ENCODE data around the gene EFEMP2. TPM values are rescaled to one million over a fixed set of nuclear protein-coding genes. Genes with fewer than 3 reads are reported as not detected.

The EFEMP2 gene
- total RNA-seq, 2 experiments from 2014 or later = 15.3 to 20.0 TPM

DNA sequence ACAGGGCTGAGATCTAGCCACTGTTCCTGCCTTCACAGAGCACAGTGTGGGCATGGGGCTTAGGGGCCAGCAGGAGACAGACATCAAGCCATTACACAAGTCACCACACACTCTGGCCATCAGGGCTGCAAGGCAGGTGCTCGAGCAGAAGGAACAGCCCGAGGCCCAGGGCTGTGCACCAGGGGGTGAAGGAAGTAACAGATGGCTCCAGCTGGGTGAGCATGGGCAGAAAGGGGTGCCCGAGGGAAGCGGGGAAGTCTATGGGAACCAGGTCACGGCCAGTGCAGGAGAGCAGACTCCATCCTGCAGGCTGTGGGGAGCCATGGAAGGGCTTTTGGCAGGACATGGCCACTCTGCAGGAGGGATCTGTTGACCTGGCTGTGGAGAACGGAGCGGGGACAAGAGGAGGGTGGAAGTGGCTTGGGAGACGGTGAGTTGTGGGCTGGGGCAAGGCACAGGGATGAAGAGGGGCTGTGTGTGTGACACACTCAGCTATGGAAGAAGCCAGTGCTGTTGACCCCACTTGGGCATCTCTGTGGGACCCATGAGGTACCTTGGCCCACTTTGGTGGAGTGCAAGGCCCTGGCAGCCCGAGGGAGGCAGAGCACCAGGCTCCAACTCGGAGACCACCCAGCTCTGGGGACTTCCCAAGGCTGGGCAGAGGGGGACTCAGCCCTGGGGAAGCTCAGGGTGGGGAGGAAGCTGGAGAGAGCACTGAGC lies 42.7 kb upstream of the EFEMP2 start:
- Mint-ChIP-seq H3K4me1 (peaks cover 21% of the 10 kb centered on the region), H3K27me3 (peaks cover 2% of the 10 kb centered on the region), H3K9me3 (no peaks in the 10 kb centered on the region), H3K4me3 (no peak overlapping the region), H3K27ac (peak overlapping the region; percentile 33), H3K36me3 (peaks cover 12% of the 10 kb centered on the region)
- POLR2A ChIA-PET = interaction anchor here (0.8 to 1.3 kb wide), 3 partner anchors 13 to 25 kb away, joined by 3 read pairs; partner anchors contain the start of gene CCDC85B
- DNase-seq (no peak), ATAC-seq (ENCODE audit: low read depth) (no peak)

DNA sequence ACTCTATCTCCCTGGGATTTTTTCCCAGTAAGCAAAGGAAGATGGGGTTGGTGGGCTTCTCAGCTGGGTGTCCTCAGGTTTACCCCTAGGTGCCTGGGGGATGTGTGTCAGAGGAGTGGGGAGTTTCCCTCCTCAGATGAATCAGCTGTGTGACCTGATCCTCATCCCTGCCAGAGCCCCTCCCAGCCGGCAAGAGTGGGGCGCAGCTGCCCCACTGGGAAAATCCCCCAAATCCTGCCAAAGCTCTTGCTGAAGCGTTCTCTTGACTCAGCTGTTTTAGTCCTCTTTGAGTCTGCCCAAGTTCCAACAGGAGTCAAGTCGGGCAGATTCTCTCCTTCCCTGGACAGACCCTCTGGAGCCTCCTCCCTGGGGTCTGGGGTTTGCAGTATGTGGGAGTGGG lies 40.2 kb upstream of the EFEMP2 start:
- Mint-ChIP-seq H3K4me1 (peaks cover 28% of the 10 kb centered on the region), H3K27me3 (peaks cover 2% of the 10 kb centered on the region), H3K36me3 (peaks cover 8% of the 10 kb centered on the region), H3K27ac (no peak overlapping the region), H3K9me3 (no peaks in the 10 kb centered on the region), H3K4me3 (no peak overlapping the region)
- DNase-seq = no peak
- POLR2A ChIA-PET = interaction anchor here (2.4 kb wide), 1 partner anchor 22 kb away, joined by 10 read pairs; the partner anchor contains the start of gene CCDC85B
- ATAC-seq (ENCODE audit: low read depth) = no peak

DNA sequence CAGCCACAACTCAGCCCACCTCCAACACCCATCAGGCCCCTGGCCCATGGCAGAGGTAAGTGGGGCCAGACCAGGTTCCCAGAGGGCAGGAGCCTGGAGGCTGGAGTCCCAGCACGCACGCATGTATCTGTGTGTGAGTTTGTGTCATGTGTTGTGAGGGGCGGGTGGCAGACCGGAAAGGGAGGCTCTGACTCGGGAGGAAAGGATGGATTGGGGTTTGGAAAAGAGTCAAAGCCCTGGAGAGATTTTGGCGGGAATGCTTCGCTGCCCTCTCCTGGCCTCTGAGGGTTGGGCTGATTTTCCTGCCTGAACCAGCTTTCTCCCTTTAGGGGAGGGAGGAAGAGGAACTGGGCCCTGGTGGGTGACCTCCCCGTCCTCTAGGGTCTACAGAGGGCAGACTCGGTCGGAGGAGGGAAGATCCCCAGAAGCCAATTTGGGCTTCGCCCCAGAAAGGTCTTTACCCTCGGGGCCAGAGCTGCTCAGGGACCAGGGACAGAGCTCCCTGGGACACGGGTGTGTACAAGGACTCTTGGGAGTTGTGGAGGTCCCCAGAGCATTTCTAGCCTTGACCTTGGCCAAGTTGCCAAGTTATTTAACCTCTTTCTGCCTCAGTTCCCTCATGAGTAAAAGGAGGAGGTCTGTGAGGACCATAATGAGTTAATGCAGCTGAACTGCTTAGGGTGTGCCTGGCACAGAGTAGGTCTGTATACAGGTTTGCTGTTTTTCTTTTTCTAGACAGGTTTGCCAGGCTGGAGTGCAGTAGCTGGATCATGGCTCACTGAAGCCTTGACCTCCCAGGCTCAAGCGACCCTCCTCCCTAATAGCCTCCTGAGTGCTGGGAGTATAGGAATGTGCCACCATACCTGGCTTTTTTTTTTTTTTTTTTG lies 39.3 kb upstream of the EFEMP2 start:
- Mint-ChIP-seq H3K27ac (peak overlapping the region; percentile 0), H3K4me3 (peak overlapping the region; percentile 16)
- POLR2A ChIA-PET = interaction anchor here (0.8 to 2.4 kb wide), 7 partner anchors 16 to 200 kb away, joined by 3 to 10 read pairs (median 3); partner anchors contain the start of gene CCDC85B

DNA sequence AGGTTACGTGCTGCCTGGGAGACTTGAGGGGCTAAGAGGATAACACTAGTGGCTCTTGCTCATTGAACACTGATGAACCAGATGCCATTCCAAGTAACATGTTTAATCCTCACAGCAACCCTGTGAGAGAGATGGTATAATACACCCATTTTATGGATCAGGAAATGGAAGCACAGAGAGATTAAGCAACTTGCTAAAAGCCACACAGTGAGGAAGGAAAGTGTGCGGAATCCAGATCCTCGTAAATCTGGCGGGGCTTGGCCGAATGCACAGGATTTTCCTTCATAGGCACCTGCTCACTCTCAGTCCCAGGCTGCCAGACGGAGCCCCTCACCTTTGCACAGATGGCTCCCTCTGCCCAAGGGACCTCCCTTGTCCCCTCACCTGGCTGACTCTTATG lies 35.3 kb upstream of the EFEMP2 start:
- Mint-ChIP-seq H3K9me3 (no peaks in the 10 kb centered on the region), H3K4me3 (no peak overlapping the region), H3K36me3 (no peaks in the 10 kb centered on the region), H3K4me1 (peaks cover 13% of the 10 kb centered on the region), H3K27ac (no peak overlapping the region), H3K27me3 (peaks cover 8% of the 10 kb centered on the region)
- ATAC-seq (ENCODE audit: low read depth) = no peak
- no peak for DNase-seq
- POLR2A ChIA-PET = interaction anchor here (1.7 kb wide), 1 partner anchor 10 kb away, joined by 6 read pairs; no protein-coding TSS in a partner anchor

More for the DNA sequence above, 39.3 kb upstream of the EFEMP2 start:
- peaks cover 4% of the 10 kb centered on the region for H3K36me3 Mint-ChIP-seq
- no peaks in the 10 kb centered on the region for H3K9me3 Mint-ChIP-seq
- DNase-seq (no peak), ATAC-seq (ENCODE audit: low read depth) (no peak)
- H3K4me1 Mint-ChIP-seq = peaks cover 24% of the 10 kb centered on the region
- peaks cover 2% of the 10 kb centered on the region for H3K27me3 Mint-ChIP-seq

DNA sequence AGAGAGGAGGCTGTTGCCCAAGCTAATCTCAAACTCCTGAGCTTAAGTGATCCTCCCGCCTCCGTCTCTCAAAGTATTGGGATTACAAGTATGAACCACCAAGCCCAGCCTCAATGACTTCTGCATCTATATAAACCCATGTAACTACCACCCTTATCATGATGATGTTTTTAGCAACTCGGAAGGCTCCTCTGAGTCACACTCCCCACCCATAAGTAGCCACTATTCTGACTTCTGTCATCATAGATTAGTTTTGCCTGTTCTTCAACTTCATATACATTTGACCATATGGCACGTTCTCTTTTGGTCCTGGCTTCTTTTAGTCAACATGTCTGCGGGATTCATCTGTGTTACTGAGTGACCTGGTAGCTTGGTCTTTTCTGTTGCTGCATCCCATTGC lies 34.0 kb upstream of the EFEMP2 start:
- ATAC-seq (ENCODE audit: low read depth) (no peak), DNase-seq (no peak)
- Mint-ChIP-seq H3K4me3 (no peak overlapping the region), H3K27me3 (peaks cover 13% of the 10 kb centered on the region), H3K9me3 (no peaks in the 10 kb centered on the region), H3K36me3 (no peaks in the 10 kb centered on the region), H3K27ac (no peak overlapping the region), H3K4me1 (peaks cover 12% of the 10 kb centered on the region)
- POLR2A ChIA-PET = interaction anchor here (0.8 to 1.5 kb wide), 2 partner anchors 12 to 16 kb away, joined by 3 to 5 read pairs; partner anchors contain the start of gene CCDC85B

DNA sequence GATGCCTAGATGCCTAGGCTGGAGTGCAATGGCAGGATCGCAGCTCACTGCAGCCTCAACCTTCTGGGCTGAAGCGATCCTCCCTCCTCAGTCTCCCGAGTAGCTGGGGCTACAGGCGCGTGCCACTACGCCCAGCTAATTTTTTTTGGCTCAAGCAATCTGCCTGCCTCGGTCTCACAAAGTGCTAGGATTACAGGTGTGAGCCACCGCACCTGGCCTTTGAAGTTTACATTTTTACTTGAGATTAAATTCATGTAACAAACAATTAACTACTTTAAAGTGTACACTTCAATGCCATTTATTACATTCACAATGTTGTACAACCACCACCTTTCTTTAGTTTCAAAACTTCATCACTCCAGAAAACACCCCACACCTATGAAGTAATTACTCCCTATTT lies 31.1 kb upstream of the EFEMP2 start:
- Mint-ChIP-seq H3K4me3 (no peak overlapping the region), H3K4me1 (peaks cover 9% of the 10 kb centered on the region), H3K27me3 (peaks cover 11% of the 10 kb centered on the region), H3K36me3 (no peaks in the 10 kb centered on the region), H3K9me3 (no peaks in the 10 kb centered on the region), H3K27ac (no peak overlapping the region)
- DNase-seq = no peak
- POLR2A ChIA-PET = interaction anchor here (8.0 kb wide), 1 partner anchor 14 kb away, joined by 108 read pairs; the partner anchor contains the start of genes CCDC85B and FIBP
- ATAC-seq (ENCODE audit: low read depth) = no peak

DNA sequence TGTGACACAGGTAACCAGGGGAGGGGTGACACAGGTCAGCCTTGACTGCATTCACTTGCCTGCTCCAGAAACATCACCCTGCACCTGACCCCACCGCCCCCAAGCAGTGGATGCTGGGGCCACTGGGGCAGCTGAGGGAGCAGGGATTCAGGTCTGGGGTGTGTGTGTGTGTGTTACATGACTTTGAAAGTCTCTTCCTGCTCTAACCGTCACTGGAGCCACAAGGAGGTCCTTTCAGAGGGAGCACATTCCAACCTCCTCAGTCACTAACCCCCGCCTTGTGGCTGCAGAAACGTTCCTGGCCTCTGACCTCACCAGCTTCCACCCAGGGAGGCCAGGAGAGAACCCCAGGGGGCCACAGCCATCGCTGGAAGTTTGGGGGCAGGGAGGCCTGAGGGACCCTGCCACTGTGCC lies 30.5 kb upstream of the EFEMP2 start:
- DNase-seq = no peak
- ATAC-seq (ENCODE audit: low read depth) = no peak
- H3K36me3 Mint-ChIP-seq = no peaks in the 10 kb centered on the region
- H3K9me3 Mint-ChIP-seq = no peaks in the 10 kb centered on the region
- POLR2A ChIA-PET = interaction anchor here (8.0 kb wide), 1 partner anchor 13 kb away, joined by 108 read pairs; the partner anchor contains the start of genes CCDC85B and FIBP
- H3K4me1 Mint-ChIP-seq = peaks cover 12% of the 10 kb centered on the region
- no peak overlapping the region for H3K27ac Mint-ChIP-seq
- peaks cover 11% of the 10 kb centered on the region for H3K27me3 Mint-ChIP-seq
- no peak overlapping the region for H3K4me3 Mint-ChIP-seq

DNA sequence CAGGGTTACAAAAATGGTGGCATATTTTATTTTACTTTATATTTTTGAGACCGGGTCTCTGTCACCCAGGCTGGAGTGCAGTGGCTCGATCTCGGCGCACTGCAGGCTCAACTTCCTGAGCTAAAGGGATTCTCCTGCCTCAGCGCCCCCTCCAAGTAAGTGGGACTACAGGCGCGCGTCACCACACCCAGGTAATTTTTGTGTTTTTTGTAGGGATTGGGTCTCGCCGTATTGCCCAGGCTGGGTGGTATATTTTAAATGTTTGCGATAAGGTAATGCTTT lies 28.2 kb upstream of the EFEMP2 start:
- DNase-seq (no peak), ATAC-seq (ENCODE audit: low read depth) (no peak)
- H3K4me1 Mint-ChIP-seq = peaks cover 19% of the 10 kb centered on the region
- peak overlapping the region; percentile 51 for H3K27ac Mint-ChIP-seq
- no peaks in the 10 kb centered on the region for H3K36me3 Mint-ChIP-seq
- no peaks in the 10 kb centered on the region for H3K9me3 Mint-ChIP-seq
- H3K27me3 Mint-ChIP-seq = peaks cover 8% of the 10 kb centered on the region
- H3K4me3 Mint-ChIP-seq = peak overlapping the region; percentile 59
- POLR2A ChIA-PET = interaction anchor here (0.7 to 8.0 kb wide), 10 partner anchors 8 to 261 kb away, joined by 3 to 108 read pairs (median 6); partner anchors contain the start of genes C11orf68, CCDC85B, FIBP and MUS81

DNA sequence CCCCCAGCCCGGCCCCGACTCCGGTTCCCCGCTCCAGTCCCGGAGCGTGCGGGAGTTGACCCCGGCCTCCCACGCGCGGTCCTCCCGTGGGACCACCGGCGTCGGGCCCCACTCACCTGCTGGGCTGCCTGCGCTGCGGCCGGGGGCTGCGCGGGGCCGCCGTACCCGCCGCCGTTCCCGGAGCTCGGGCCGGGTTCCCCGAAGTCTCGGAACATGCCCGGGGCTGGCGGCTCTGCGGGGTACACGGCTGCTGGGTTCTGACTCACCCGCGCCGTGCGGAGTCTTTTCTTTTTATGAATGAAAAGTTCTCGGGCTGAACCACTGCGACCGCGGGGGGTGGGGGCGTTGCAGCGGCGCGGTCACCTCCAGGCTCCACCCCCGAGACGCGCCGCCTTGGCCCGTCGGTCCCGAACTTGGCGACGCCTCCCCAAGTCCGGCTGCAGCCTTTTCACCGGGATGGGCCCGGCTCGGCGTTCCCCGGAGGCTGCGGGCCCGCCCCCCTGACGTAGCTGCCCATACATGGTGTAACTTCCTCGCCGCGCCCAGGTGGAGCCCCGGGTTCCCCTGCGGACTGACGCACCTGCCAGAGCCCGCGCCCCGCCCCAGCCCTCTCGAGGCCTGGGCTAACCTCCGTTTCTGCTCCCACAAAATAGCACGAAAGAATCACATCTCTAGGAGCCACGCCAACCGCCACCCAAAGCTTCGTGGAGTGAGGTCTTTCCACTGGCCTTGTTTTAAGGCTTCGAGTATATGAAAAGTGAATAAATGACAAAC lies 27.7 kb upstream of the EFEMP2 start, which contains the start of gene FOSL1:
FOSL1 (minus strand) TSS at position 264 of the 774 bp plus-strand sequence; CDS start at position 215, 49 bp downstream.
- peak; percentile 92 for ATAC-seq (ENCODE audit: low read depth)
- peak; percentile 90 for DNase-seq
- Mint-ChIP-seq H3K4me3 (peak within 1 kb of the TSS; percentile 72), H3K27me3 (peaks cover 8% of the 10 kb centered on the region), H3K9me3 (no peaks in the 10 kb centered on the region), H3K36me3 (peaks cover 2% of the 10 kb centered on the region), H3K27ac (peak within 1 kb of the TSS; percentile 51), H3K4me1 (peaks cover 24% of the 10 kb centered on the region)
- POLR2A ChIA-PET = interaction anchor here (0.6 to 8.0 kb wide), 11 partner anchors 9 to 453 kb away, joined by 3 to 108 read pairs (median 5); partner anchors contain the start of genes C11orf68, CCDC85B, FIBP and MUS81

DNA sequence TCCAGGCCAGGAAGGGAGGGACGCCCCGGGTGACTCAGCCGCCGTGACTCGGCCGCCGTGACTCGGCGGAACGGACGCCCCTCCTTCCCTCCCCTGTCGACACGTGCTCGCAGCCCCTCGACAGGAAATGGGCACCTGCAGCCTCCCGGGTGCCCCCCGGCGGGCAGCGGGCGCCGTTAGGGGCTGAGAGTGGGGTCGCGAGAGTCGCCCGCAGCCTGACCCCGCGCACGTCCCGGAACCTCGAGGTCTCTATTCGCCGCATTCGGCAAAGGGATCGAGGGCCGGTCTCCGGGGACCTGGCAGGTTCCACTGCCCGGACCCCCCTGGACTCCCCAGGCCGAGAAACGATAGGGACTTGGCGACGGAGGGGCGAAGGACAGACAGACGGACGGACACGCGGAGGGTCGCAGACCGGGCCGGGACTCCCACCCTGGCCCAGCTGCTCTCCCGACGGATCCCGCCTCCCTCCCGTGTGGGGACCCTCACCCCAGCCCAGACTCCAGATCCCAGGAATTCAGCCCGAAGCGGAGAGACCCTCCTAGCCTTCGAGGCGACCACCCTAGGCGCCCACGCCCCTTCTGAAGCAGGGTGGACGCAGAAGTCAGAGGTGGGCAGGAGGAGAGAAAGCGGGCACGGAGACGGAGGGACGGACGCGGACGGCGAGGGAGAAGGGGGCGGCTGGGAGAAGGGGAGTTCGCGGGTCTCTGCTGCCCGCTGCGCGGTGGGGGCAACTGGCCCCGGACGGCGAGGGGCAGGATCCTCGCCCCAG lies 26.9 kb upstream of the EFEMP2 start:
- ATAC-seq (ENCODE audit: low read depth) (peak; percentile 28), DNase-seq (peak; percentile 71)
- H3K4me3 Mint-ChIP-seq = peak overlapping the region; percentile 72
- H3K36me3 Mint-ChIP-seq = peaks cover 2% of the 10 kb centered on the region
- POLR2A ChIA-PET = interaction anchor here (0.6 to 8.0 kb wide), 10 partner anchors 9 to 1139 kb away, joined by 3 to 108 read pairs (median 4); partner anchors contain the start of genes C11orf68, CCDC85B, FIBP and MUS81
- H3K27ac Mint-ChIP-seq = peak overlapping the region; percentile 51
- no peaks in the 10 kb centered on the region for H3K9me3 Mint-ChIP-seq
- peaks cover 27% of the 10 kb centered on the region for H3K4me1 Mint-ChIP-seq
- peaks cover 8% of the 10 kb centered on the region for H3K27me3 Mint-ChIP-seq

DNA sequence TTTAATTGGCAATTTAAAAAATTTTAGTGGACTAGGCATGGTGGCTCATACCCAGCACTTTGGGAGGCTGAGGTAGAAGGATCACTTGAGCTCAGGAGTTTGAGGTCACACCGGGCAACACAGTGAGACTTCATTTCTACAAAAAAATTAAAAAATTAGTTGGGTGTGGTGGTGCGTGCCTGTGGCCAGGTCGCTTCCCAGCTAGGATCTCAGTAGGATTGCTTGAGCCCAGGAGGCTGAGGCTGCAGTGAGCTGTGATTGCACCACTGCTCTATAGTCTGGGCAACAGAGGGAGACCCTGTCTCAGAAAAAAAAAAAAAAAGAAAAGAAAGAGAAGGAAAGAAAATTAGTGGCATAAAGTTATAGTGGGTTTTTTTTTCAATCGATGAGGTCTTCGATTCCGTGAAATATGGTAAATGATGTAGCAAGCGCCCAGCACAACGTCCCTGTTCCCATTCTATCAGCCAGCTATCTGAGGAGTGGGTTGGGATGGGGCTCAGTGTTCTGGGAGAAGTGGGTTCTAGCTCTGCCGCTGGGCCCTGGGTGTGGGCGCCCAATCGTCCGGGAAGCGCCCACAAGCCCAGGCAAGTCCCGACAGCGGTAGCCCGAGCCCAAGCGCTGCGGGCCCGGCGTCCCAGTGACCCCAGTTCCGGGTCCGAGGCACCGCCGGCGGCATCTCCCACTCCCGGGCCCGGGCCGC lies 26.2 kb upstream of the EFEMP2 start:
- H3K4me3 Mint-ChIP-seq = peak overlapping the region; percentile 87
- POLR2A ChIA-PET = interaction anchor here (0.6 to 8.0 kb wide), 7 partner anchors 9 to 1138 kb away, joined by 3 to 108 read pairs (median 4); partner anchors contain the start of genes CCDC85B and FIBP
- H3K27ac Mint-ChIP-seq = peak overlapping the region; percentile 79
- peaks cover 32% of the 10 kb centered on the region for H3K4me1 Mint-ChIP-seq
- DNase-seq (no peak), ATAC-seq (ENCODE audit: low read depth) (no peak)
- peaks cover 6% of the 10 kb centered on the region for H3K27me3 Mint-ChIP-seq
- H3K36me3 Mint-ChIP-seq = peaks cover 2% of the 10 kb centered on the region
- no peaks in the 10 kb centered on the region for H3K9me3 Mint-ChIP-seq

Data from activated naive CD8-positive, alpha-beta T cell treated with anti-CD3 and anti-CD28 coated beads, Interleukin-2, amount 10 ng/mL, durations not matched to agents 7 days and 5 days (primary cell).